CD14-positive monocyte (primary cell): ENCODE data around the gene CDC7. TPM values are rescaled to one million over a fixed set of nuclear protein-coding genes. Genes with fewer than 3 reads are reported as not detected.

Experiments
- DNase-seq, 3 donors: peaks; one replicate each; pipeline ENCODE4 v3.0.0-alpha.2; 2011 to 2022
- H2AFZ ChIP-seq: 2 replicates; pipeline ENCODE4 v1.6.0; 2012; ENCODE audit warnings: mild to moderate bottlenecking, low read depth, low read length, inconsistent platforms; ENCODE audit not compliant: insufficient read depth, poor library complexity, severe bottlenecking
- H3K27ac ChIP-seq, 2 donors: 1 replicate in 1 of 2; 2 replicates in 1 of 2; pipeline ENCODE4 v1.5.1; 2012 to 2013; ENCODE audit warnings: low read length in 2 of 2, control low read depth in 1 of 2, inconsistent platforms in 1 of 2, low read depth in 1 of 2, mild to moderate bottlenecking in 1 of 2
- H3K27me3 ChIP-seq, 2 donors: one replicate each; pipeline versions ENCODE4 v1.6.0 to v1.6.1; 2011 to 2013; ENCODE audit warnings: low read length in 2 of 2; ENCODE audit not compliant: control insufficient read depth in 2 of 2, insufficient read depth in 2 of 2
- H3K36me3 ChIP-seq, 2 donors: replicated peaks in 1 of 2; 1 replicate in 1 of 2; 2 replicates in 1 of 2; pipeline versions ENCODE4 v1.5.1 to v1.6.1; 2012 to 2013; ENCODE audit warnings: low read length in 2 of 2, control low read depth in 1 of 2, inconsistent platforms in 1 of 2, mild to moderate bottlenecking in 1 of 2; ENCODE audit not compliant: insufficient read depth in 2 of 2, control insufficient read depth in 1 of 2
- H3K4me1 ChIP-seq, 2 donors: 1 replicate in 1 of 2; 2 replicates in 1 of 2; pipeline versions ENCODE4 v1.5.1 to v1.6.1; 2012 to 2013; ENCODE audit warnings: low read length in 2 of 2, control low read depth in 1 of 2, inconsistent platforms in 1 of 2, mild to moderate bottlenecking in 1 of 2, moderate library complexity in 1 of 2; ENCODE audit not compliant: insufficient read depth in 2 of 2, control insufficient read depth in 1 of 2
- H3K4me2 ChIP-seq: replicated peaks from 2 replicates; pipeline ENCODE3; 2012; ENCODE audit warnings: low read length, moderate library complexity, mild to moderate bottlenecking; ENCODE audit not compliant: poor library complexity, severe bottlenecking; ENCODE audit errors: extremely low read depth
- H3K4me3 ChIP-seq, 3 experiments: fragments of 200-600 bp in 1 of 3; sonication (generic) in 1 of 3; replicated peaks in 1 of 3; 1 replicate in 2 of 3; 2 replicates in 1 of 3; pipeline ENCODE4 v1.5.1; 2011 to 2013; ENCODE audit warnings: low read length in 3 of 3, mild to moderate bottlenecking in 3 of 3, control low read depth in 2 of 3, low read depth in 2 of 3, inconsistent platforms in 1 of 3, moderate library complexity in 1 of 3
- H3K79me2 ChIP-seq: 2 replicates; pipeline ENCODE4 v1.6.0; 2012; ENCODE audit warnings: mild to moderate bottlenecking, control low read depth, inconsistent platforms, low read length, moderate library complexity; ENCODE audit not compliant: insufficient read depth
- H3K9ac ChIP-seq: 2 replicates; pipeline ENCODE4 v1.6.0; 2017; ENCODE audit warnings: low read length, mild to moderate bottlenecking; ENCODE audit not compliant: insufficient read depth, poor library complexity, severe bottlenecking
- H3K9me3 ChIP-seq, 2 donors: replicated peaks in 1 of 2; 1 replicate in 1 of 2; 2 replicates in 1 of 2; pipeline versions ENCODE4 v1.5.1 to v1.6.1; 2012 to 2013; ENCODE audit warnings: low read length in 2 of 2, control low read depth in 1 of 2; ENCODE audit not compliant: control insufficient read depth in 1 of 2, insufficient read depth in 1 of 2
- H4K20me1 ChIP-seq: 2 replicates; pipeline ENCODE4 v1.6.0; 2012; ENCODE audit warnings: mild to moderate bottlenecking, low read length, control low read depth, moderate library complexity; ENCODE audit not compliant: insufficient read depth
- H3K27ac Mint-ChIP-seq, 7 donors: one replicate each; pipeline ENCODE4 v1.8.0; 2020; ENCODE audit warnings: mild to moderate bottlenecking in 7 of 7, mixed read lengths in 7 of 7, moderate library complexity in 6 of 7, inconsistent platforms in 2 of 7
- H3K27me3 Mint-ChIP-seq, 3 donors: one replicate each; pipeline ENCODE4 v1.8.0; 2021 to 2022; ENCODE audit warnings: low read depth in 3 of 3, mild to moderate bottlenecking in 3 of 3, mixed read lengths in 3 of 3, moderate library complexity in 3 of 3, inconsistent platforms in 1 of 3
- H3K36me3 Mint-ChIP-seq, 2 donors: one replicate each; pipeline ENCODE4 v1.8.0; 2020; ENCODE audit warnings: mixed read lengths in 2 of 2, inconsistent platforms in 1 of 2, mild to moderate bottlenecking in 1 of 2
- H3K4me1 Mint-ChIP-seq: one replicate; pipeline ENCODE4 v1.8.0; 2020; ENCODE audit warnings: mild to moderate bottlenecking, mixed read lengths
- H3K4me3 Mint-ChIP-seq, 2 donors: one replicate each; pipeline ENCODE4 v1.8.0; 2020; ENCODE audit warnings: mild to moderate bottlenecking in 2 of 2, mixed read lengths in 2 of 2, moderate library complexity in 1 of 2
- H3K9me3 Mint-ChIP-seq, 7 donors: one replicate each; pipeline ENCODE4 v1.8.0; 2020 to 2022; ENCODE audit warnings: mixed read lengths in 7 of 7, mild to moderate bottlenecking in 6 of 7, moderate library complexity in 6 of 7, inconsistent platforms in 2 of 7
- CTCF ChIP-seq: fragments of 200-600 bp; IDR thresholded peaks from one replicate; pipeline ENCODE4 v1.8.0; 2022; ENCODE audit warnings: antibody characterized with exemption, mild to moderate bottlenecking
- WGBS: methylation state at CpG from one replicate; pipeline ENCODE4 v1.1.5; 2013; ENCODE audit warnings: missing lambda C conversion rate; ENCODE audit not compliant: insufficient coverage; 5-methylcytosine and 5-hydroxymethylcytosine counted together
- intact Hi-C, 2 donors: fragments of 100-400 bp; cut with micrococcal nuclease; formaldehyde crosslinking; loops; one replicate each; pipeline versions ENCODE4 v1.15.0 to v1.15.1; 2023
- polyA minus RNA-seq: library from RNA; depleted of rRNA, polyadenylated mRNA; stranded (reverse); fragments of >200 nt; gene quantifications from 2 replicates; pipeline ENCODE4 v1.2.3, GENCODE V29; 2012
- polyA plus RNA-seq, 3 donors: library from polyadenylated mRNA; depleted of rRNA in 1 of 3; unstranded in 2 of 3; stranded (reverse) in 1 of 3; fragments of 300-500 nt in 2 of 3; fragments of >200 nt in 1 of 3; fragmentation: Illumina TruSeq in 2 of 3; gene quantifications; 1 replicate in 2 of 3; 2 replicates in 1 of 3; pipeline ENCODE4 v1.2.3, GENCODE V29; 2012 to 2021
- total RNA-seq, 12 experiments: library from RNA in 1 of 12; stranded (reverse) in 1 of 12; fragments of 120-200 nt in 1 of 12; gene quantifications; one replicate each; pipeline ENCODE4 v1.2.4 and lab custom pipeline; 2013 to 2026; ENCODE audit warnings: mixed read lengths in 6 of 12, inconsistent platforms in 1 of 12

Gene CDC7
- total RNA-seq (2013) = 2.1 TPM
- polyA plus RNA-seq = 1 to 10 TPM; 1.5 to 2.3 (median 1.5) TPM
- polyA minus RNA-seq = 0.42 and 0.72 TPM in 2 replicates
- 1.8 to 8.8 (median 2.8) reads per million in 11 experiments for total RNA-seq (lab: John Stamatoyannopoulos, UW)

- H2AFZ ChIP-seq = peak within 1 kb of the TSS; percentile 95
- Mint-ChIP-seq H3K27me3 (no peaks in the 10 kb centered on the region), H3K4me3 (no peak within 1 kb of the TSS), H3K9me3 (no peaks in the 10 kb centered on the region), H3K27ac (peak within 1 kb of the TSS in 1 of 7 donors; percentile 68), H3K4me1 (peaks cover 29% of the 10 kb centered on the region), H3K36me3 (peaks cover 0 to 1% of the 10 kb centered on the region in 2 donors)
- no peak for TF ChIP-seq CTCF
- peak within 1 kb of the TSS; percentile 61 to 96 (median 94) for H3K4me3 ChIP-seq
- whole genome bisulfite sequencing = under 1% methylated on average over 60 of the region's 68 CpGs
- peaks cover 44% of the 10 kb centered on the region for H3K79me2 ChIP-seq
- intact Hi-C loops = no loop called here
- H3K4me1 ChIP-seq = peaks cover 20 to 42% of the 10 kb centered on the region in 2 donors
- H3K4me2 ChIP-seq = peak within 1 kb of the TSS; percentile 94
- no peaks in the 10 kb centered on the region for H3K36me3 ChIP-seq
- DNase-seq = peak; percentile 58 to 78 (median 73)
- H3K27me3 ChIP-seq = no peaks in the 10 kb centered on the region
- no peaks in the 10 kb centered on the region for H3K9me3 ChIP-seq
- H4K20me1 ChIP-seq = no peaks in the 10 kb centered on the region
- peak within 1 kb of the TSS; percentile 60 to 77 for H3K27ac ChIP-seq
- peak within 1 kb of the TSS; percentile 72 for H3K9ac ChIP-seq
Measured at GRCh38 chr1:91500756-91501522, at the start of gene CDC7. Gene CDC7, plus strand, starts transcription at chr1:91500851. Its CDS starts 866 bp downstream, at chr1:91501717.

GRCh38 chr1:91454136-91454535 lies 46.5 kb upstream of the CDC7 start:
- H3K9me3 Mint-ChIP-seq = no peaks in the 10 kb centered on the region
- Histone ChIP-seq H3K27me3 (no peaks in the 10 kb centered on the region), H3K9me3 (no peaks in the 10 kb centered on the region), H3K36me3 (no peaks in the 10 kb centered on the region), H3K4me3 (no peak overlapping the region), H3K4me1 (no peaks in the 10 kb centered on the region), H3K4me2 (no peak overlapping the region), H3K79me2 (no peaks in the 10 kb centered on the region), H4K20me1 (no peaks in the 10 kb centered on the region), H2AFZ (no peak overlapping the region), H3K9ac (no peak overlapping the region), H3K27ac (no peak overlapping the region)
- H3K36me3 Mint-ChIP-seq = no peaks in the 10 kb centered on the region
- no peak overlapping the region for H3K27ac Mint-ChIP-seq
- no CpG with 5 or more reads among the region's 2 CpGs for WGBS
- H3K4me1 Mint-ChIP-seq = no peaks in the 10 kb centered on the region
- TF ChIP-seq CTCF = no peak
- no peaks in the 10 kb centered on the region for H3K27me3 Mint-ChIP-seq
- DNase-seq = no peak
- no peak overlapping the region for H3K4me3 Mint-ChIP-seq
- intact Hi-C loops = no loop called here
